HepG2 (cell line): ENCODE measurements around the gene SLC17A9. TPM values are rescaled to one million over a fixed set of nuclear protein-coding genes. Genes with fewer than 3 reads are reported as not detected.

Source experiments
- AGO2 ChIP-seq: fragments of 200-400 bp; formaldehyde crosslinking; optimal IDR thresholded peaks from 2 replicates; pipeline ENCODE3; 2017; ENCODE audit warnings: mild to moderate bottlenecking, low read depth, low read length, moderate library complexity
- BORCS8-MEF2B ChIP-seq: sonication (generic); formaldehyde crosslinking; IDR thresholded peaks from 2 replicates; pipeline ENCODE4 v1.8.0; 2022; ENCODE audit warnings: mild to moderate bottlenecking, missing genetic modification reagents
- DPF2 ChIP-seq: sonication (generic); formaldehyde crosslinking; IDR thresholded peaks from 2 replicates; pipeline ENCODE4 v1.4.0; 2020; ENCODE audit warnings: mild to moderate bottlenecking, low read depth, missing genetic modification reagents, borderline replicate concordance
- FOXJ3 ChIP-seq: sonication (generic); formaldehyde crosslinking; IDR thresholded peaks from 2 replicates; pipeline ENCODE4 v1.4.0; 2020; ENCODE audit warnings: missing genetic modification reagents, mild to moderate bottlenecking, borderline replicate concordance
- MYC ChIP-seq: sonication (generic); formaldehyde crosslinking; IDR thresholded peaks from 2 replicates; pipeline ENCODE4 v1.9.0; 2021; ENCODE audit warnings: missing genetic modification reagents, borderline replicate concordance
- NR2C2 ChIP-seq: sonication (generic); formaldehyde crosslinking; IDR thresholded peaks from 2 replicates; pipeline ENCODE4 v1.4.0; 2020; ENCODE audit warnings: missing genetic modification reagents, mild to moderate bottlenecking, moderate library complexity, borderline replicate concordance
- PHF5A ChIP-seq: IDR thresholded peaks from one replicate; pipeline ENCODE4 v1.6.1; 2018; ENCODE audit warnings: low read depth, missing genetic modification reagents; ENCODE audit not compliant: unreplicated experiment
- SMYD3 ChIP-seq: sonication (generic); formaldehyde crosslinking; IDR thresholded peaks from 2 replicates; pipeline ENCODE4 v1.8.1; 2023; ENCODE audit warnings: mild to moderate bottlenecking, missing genetic modification reagents
- SP1 ChIP-seq, 2 experiments: fragments of 450-650 bp in 1 of 2; sonication (generic) in 1 of 2; formaldehyde crosslinking in 1 of 2; IDR thresholded peaks; 2 replicates each; pipeline versions ENCODE4 v1.4.0 to v1.6.1; 2016 to 2020; ENCODE audit warnings: missing genetic modification reagents in 1 of 2
- TCF7 ChIP-seq: sonication (generic); IDR thresholded peaks from 2 replicates; pipeline ENCODE4 v1.6.1; 2016; ENCODE audit warnings: antibody characterized with exemption, low read depth
- THYN1 ChIP-seq: sonication (generic); formaldehyde crosslinking; IDR thresholded peaks from 2 replicates; pipeline ENCODE4 v1.8.1; 2023; ENCODE audit warnings: low read depth, mild to moderate bottlenecking, moderate library complexity, missing genetic modification reagents, borderline replicate concordance
- ZFYVE20 ChIP-seq: sonication (generic); formaldehyde crosslinking; IDR thresholded peaks from 2 replicates; pipeline ENCODE4 v1.8.0; 2023; ENCODE audit warnings: low read depth, mild to moderate bottlenecking, moderate library complexity, missing genetic modification reagents, borderline replicate concordance
- ZKSCAN5 ChIP-seq: sonication (generic); formaldehyde crosslinking; IDR thresholded peaks from 2 replicates; pipeline ENCODE4 v1.5.1; 2020; ENCODE audit warnings: mild to moderate bottlenecking, missing genetic modification reagents
- ZNF510 ChIP-seq: sonication (generic); formaldehyde crosslinking; IDR thresholded peaks from 2 replicates; pipeline ENCODE4 v1.4.0; 2020; ENCODE audit warnings: low read depth, mild to moderate bottlenecking, missing genetic modification reagents
- ZNF556 ChIP-seq: sonication (generic); formaldehyde crosslinking; IDR thresholded peaks from 2 replicates; pipeline ENCODE4 v1.4.0; 2020; ENCODE audit warnings: mild to moderate bottlenecking, missing genetic modification reagents, borderline replicate concordance
- ZNF737 ChIP-seq: sonication (generic); formaldehyde crosslinking; IDR thresholded peaks from 2 replicates; pipeline ENCODE4 v1.5.0; 2020; ENCODE audit warnings: missing genetic modification reagents, mild to moderate bottlenecking, borderline replicate concordance
- ZNF782 ChIP-seq: sonication (generic); formaldehyde crosslinking; IDR thresholded peaks from 2 replicates; pipeline ENCODE4 v1.4.0; 2020; ENCODE audit warnings: missing genetic modification reagents, mild to moderate bottlenecking, borderline replicate concordance
- polyA plus RNA-seq, 8 experiments: library from polyadenylated mRNA; depleted of rRNA in 3 of 8; stranded (reverse) in 7 of 8; unstranded in 1 of 8; fragments of >200 nt; fragmentation: Illumina TruSeq in 4 of 8; extraction: Trizol in 4 of 8; gene quantifications; 2 replicates each; pipeline versions ENCODE4 v1.2.1 to v1.2.3, GENCODE V29; 2011 to 2016; ENCODE audit warnings: low read depth in 4 of 8, missing spikeins in 1 of 8, mixed read lengths in 1 of 8; ENCODE audit not compliant: insufficient read depth in 1 of 8
- total RNA-seq, 5 experiments: library from RNA; depleted of rRNA; stranded (reverse); fragments of >200 nt; fragmentation: Illumina TruSeq; extraction: Trizol; gene quantifications; 2 replicates each; pipeline ENCODE4 v1.2.3, GENCODE V29; 2016; ENCODE audit warnings: low read depth in 1 of 5
- TF ChIP-seq, protein P1 (sequence below): IDR thresholded peaks from 2 replicates; pipeline ENCODE4 v1.6.1; 2016; ENCODE audit warnings: mild to moderate bottlenecking, missing biosample characterization, missing genetic modification reagents
- TF ChIP-seq, protein P2 (sequence below): IDR thresholded peaks from 2 replicates; pipeline ENCODE4 v1.6.1; 2016; ENCODE audit warnings: control low read depth
- TF ChIP-seq, protein P3 (sequence below): sonication (generic); formaldehyde crosslinking; IDR thresholded peaks from 2 replicates; pipeline ENCODE4 v1.4.0; 2020; ENCODE audit warnings: mild to moderate bottlenecking, missing genetic modification reagents, borderline replicate concordance
- TF ChIP-seq, protein P4 (sequence below): sonication (generic); formaldehyde crosslinking; IDR thresholded peaks from 2 replicates; pipeline ENCODE4 v1.8.0; 2022; ENCODE audit warnings: mild to moderate bottlenecking, missing genetic modification reagents

The SLC17A9 gene
- total and polyA plus RNA-seq, 2 of the 13 experiments (the other 11 are each of a cell fraction or from before 2014, with no cell fraction given), result 110 to 191 TPM

DNA sequence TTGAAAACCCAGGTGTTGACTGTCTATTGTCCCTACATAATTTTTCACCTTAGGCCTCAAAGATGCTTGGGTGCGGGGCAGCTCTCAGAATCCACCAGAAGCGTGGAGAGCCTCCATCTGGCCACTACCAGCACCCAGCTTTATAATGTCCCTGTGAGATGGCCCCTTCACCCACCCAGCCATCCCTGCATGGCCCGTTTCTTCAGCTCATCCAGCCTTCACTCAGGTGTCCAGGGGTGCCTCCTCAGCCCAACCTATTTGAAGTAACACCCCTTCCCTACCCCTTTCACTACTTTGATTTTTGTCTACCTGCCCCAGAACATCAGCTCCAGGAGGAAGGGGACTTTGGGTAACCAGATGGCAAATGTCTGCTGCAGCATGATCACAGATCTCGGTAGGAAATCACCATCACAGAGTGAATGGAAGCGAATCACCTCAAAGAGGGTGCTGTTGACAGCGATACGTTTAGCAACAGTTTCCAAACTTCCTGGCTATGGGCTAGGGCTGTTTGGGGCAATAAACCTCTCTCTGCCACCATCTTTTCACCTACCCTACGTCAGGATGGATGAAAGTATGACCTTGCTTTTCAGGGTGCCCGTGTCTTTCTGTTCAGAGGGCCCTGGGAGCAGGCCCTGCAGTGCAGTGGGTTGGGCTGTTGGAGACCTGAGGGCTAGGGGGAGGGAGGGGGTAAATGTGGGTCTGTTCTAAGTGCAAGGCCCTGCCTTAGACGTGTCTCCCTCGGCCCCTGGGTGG lies 1.2 kb upstream of the SLC17A9 start (continued):
- TF ChIP-seq, protein P1, sequence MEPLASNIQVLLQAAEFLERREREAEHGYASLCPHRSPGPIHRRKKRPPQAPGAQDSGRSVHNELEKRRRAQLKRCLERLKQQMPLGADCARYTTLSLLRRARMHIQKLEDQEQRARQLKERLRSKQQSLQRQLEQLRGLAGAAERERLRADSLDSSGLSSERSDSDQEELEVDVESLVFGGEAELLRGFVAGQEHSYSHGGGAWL (CRISPR knock-in tag), result 0 out of 2 replicates have a peak, but pooled peaks have one; percentile 20
- no peak for TF ChIP-seq ZNF510 (CRISPR knock-in tag)
- no peak for TF ChIP-seq ZNF782 (CRISPR knock-in tag)
- TF ChIP-seq AGO2, result no peak
- no peak for TF ChIP-seq FOXJ3 (CRISPR knock-in tag)
- TF ChIP-seq THYN1 (CRISPR knock-in tag), result no peak
- 0 out of 2 replicates have a peak, but pooled peaks have one; percentile 52 for TF ChIP-seq ZNF556 (CRISPR knock-in tag)
- 0 out of 2 replicates have a peak, but pooled peaks have one; percentile 36 for TF ChIP-seq SMYD3 (CRISPR knock-in tag)
- TF ChIP-seq ZNF737 (CRISPR knock-in tag), result no peak
- no peak for TF ChIP-seq PHF5A (CRISPR knock-in tag)
- TF ChIP-seq, protein P2, sequence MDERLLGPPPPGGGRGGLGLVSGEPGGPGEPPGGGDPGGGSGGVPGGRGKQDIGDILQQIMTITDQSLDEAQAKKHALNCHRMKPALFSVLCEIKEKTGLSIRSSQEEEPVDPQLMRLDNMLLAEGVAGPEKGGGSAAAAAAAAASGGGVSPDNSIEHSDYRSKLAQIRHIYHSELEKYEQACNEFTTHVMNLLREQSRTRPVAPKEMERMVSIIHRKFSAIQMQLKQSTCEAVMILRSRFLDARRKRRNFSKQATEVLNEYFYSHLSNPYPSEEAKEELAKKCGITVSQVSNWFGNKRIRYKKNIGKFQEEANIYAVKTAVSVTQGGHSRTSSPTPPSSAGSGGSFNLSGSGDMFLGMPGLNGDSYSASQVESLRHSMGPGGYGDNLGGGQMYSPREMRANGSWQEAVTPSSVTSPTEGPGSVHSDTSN (CRISPR knock-in tag), result 0 out of 2 replicates have a peak, but pooled peaks have one; percentile 1
- TF ChIP-seq SP1 (IDR thresholded peaks at IDR 0.05), result no peak
- no peak for TF ChIP-seq SP1 (CRISPR knock-in tag; IDR thresholded peaks at IDR 0.05)
- TF ChIP-seq NR2C2 (CRISPR knock-in tag), result 0 out of 2 replicates have a peak, but pooled peaks have one; percentile 4
- no peak for TF ChIP-seq TCF7
- peak; percentile 58; the same call in 1 of the 2 replicates for TF ChIP-seq BORCS8-MEF2B (CRISPR knock-in tag)
- no peak for TF ChIP-seq ZKSCAN5 (CRISPR knock-in tag)
- TF ChIP-seq, protein P3, sequence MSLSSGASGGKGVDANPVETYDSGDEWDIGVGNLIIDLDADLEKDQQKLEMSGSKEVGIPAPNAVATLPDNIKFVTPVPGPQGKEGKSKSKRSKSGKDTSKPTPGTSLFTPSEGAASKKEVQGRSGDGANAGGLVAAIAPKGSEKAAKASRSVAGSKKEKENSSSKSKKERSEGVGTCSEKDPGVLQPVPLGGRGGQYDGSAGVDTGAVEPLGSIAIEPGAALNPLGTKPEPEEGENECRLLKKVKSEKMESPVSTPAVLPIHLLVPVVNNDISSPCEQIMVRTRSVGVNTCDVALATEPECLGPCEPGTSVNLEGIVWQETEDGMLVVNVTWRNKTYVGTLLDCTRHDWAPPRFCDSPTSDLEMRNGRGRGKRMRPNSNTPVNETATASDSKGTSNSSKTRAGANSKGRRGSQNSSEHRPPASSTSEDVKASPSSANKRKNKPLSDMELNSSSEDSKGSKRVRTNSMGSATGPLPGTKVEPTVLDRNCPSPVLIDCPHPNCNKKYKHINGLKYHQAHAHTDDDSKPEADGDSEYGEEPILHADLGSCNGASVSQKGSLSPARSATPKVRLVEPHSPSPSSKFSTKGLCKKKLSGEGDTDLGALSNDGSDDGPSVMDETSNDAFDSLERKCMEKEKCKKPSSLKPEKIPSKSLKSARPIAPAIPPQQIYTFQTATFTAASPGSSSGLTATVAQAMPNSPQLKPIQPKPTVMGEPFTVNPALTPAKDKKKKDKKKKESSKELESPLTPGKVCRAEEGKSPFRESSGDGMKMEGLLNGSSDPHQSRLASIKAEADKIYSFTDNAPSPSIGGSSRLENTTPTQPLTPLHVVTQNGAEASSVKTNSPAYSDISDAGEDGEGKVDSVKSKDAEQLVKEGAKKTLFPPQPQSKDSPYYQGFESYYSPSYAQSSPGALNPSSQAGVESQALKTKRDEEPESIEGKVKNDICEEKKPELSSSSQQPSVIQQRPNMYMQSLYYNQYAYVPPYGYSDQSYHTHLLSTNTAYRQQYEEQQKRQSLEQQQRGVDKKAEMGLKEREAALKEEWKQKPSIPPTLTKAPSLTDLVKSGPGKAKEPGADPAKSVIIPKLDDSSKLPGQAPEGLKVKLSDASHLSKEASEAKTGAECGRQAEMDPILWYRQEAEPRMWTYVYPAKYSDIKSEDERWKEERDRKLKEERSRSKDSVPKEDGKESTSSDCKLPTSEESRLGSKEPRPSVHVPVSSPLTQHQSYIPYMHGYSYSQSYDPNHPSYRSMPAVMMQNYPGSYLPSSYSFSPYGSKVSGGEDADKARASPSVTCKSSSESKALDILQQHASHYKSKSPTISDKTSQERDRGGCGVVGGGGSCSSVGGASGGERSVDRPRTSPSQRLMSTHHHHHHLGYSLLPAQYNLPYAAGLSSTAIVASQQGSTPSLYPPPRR, result no peak
- 0 out of 2 replicates have a peak, but pooled peaks have one; percentile 39 for TF ChIP-seq ZFYVE20 (CRISPR knock-in tag)
- no peak for TF ChIP-seq DPF2 (CRISPR knock-in tag)
- TF ChIP-seq, protein P4, sequence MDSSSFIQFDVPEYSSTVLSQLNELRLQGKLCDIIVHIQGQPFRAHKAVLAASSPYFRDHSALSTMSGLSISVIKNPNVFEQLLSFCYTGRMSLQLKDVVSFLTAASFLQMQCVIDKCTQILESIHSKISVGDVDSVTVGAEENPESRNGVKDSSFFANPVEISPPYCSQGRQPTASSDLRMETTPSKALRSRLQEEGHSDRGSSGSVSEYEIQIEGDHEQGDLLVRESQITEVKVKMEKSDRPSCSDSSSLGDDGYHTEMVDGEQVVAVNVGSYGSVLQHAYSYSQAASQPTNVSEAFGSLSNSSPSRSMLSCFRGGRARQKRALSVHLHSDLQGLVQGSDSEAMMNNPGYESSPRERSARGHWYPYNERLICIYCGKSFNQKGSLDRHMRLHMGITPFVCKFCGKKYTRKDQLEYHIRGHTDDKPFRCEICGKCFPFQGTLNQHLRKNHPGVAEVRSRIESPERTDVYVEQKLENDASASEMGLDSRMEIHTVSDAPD (CRISPR knock-in tag), result 0 out of 2 replicates have a peak, but pooled peaks have one; percentile 13
- TF ChIP-seq MYC (CRISPR knock-in tag), result no peak
